Keratinocyte (primary cell): Measurements from ENCODE around the gene PRL. TPM values are rescaled to one million over a fixed set of nuclear protein-coding genes. Genes with fewer than 3 reads are reported as not detected.

ENCODE experiments used
- DNase-seq: peaks from one replicate; pipeline ENCODE4 v3.0.0-alpha.2; 2011; ENCODE audit warnings: low read depth, missing footprints, low spot score
- FAIRE-seq: peaks from 2 replicates; lab custom pipeline; 2011; peaks lifted over from hg19 to GRCh38; lab: Jason Lieb, UNC
- H2AFZ ChIP-seq: 2 replicates; pipeline ENCODE4 v1.6.0; 2012; ENCODE audit warnings: low read length, control low read depth, inconsistent platforms; ENCODE audit not compliant: control insufficient read depth
- H3K27ac ChIP-seq: 2 replicates; pipeline ENCODE4 v1.5.1; 2011; ENCODE audit warnings: low read length; ENCODE audit not compliant: control insufficient read depth, insufficient read depth
- H3K27me3 ChIP-seq: 3 replicates; pipeline ENCODE4 v1.6.0; 2011; ENCODE audit warnings: low read length; ENCODE audit not compliant: control insufficient read depth, insufficient read depth; ENCODE audit errors: extremely low read depth
- H3K36me3 ChIP-seq, 2 experiments: 2 replicates in 1 of 2; 3 replicates in 1 of 2; pipeline ENCODE4 v1.5.1; 2011; ENCODE audit warnings: low read length in 2 of 2, mild to moderate bottlenecking in 1 of 2; ENCODE audit not compliant: control insufficient read depth in 2 of 2, insufficient read depth in 2 of 2; ENCODE audit errors: extremely low read depth in 1 of 2
- H3K4me1 ChIP-seq: 3 replicates; pipeline ENCODE4 v1.5.1; 2011; ENCODE audit warnings: low read length; ENCODE audit not compliant: control insufficient read depth, insufficient read depth; ENCODE audit errors: extremely low read depth
- H3K4me2 ChIP-seq: 3 replicates; pipeline ENCODE4 v1.6.0; 2011; ENCODE audit warnings: low read depth, low read length; ENCODE audit not compliant: control insufficient read depth, insufficient read depth; ENCODE audit errors: extremely low read depth
- H3K4me3 ChIP-seq, 3 experiments: fragments of 200-600 bp in 1 of 3; sonication (generic) in 1 of 3; 2 replicates in 2 of 3; 3 replicates in 1 of 3; pipeline ENCODE4 v1.5.1; 2011 to 2016; ENCODE audit warnings: low read length in 3 of 3, mild to moderate bottlenecking in 3 of 3, control low read depth in 2 of 3, inconsistent platforms in 1 of 3, low read depth in 1 of 3, mixed read lengths in 1 of 3, mixed run types in 1 of 3, moderate library complexity in 1 of 3; ENCODE audit not compliant: control insufficient read depth in 2 of 3, insufficient read depth in 2 of 3; ENCODE audit errors: extremely low read depth in 1 of 3
- H3K79me2 ChIP-seq: 2 replicates; pipeline ENCODE4 v1.6.0; 2012; ENCODE audit warnings: low read length; ENCODE audit not compliant: control insufficient read depth, insufficient read depth
- H3K9ac ChIP-seq: 3 replicates; pipeline ENCODE4 v1.6.0; 2011; ENCODE audit warnings: low read length; ENCODE audit not compliant: control insufficient read depth, insufficient read depth; ENCODE audit errors: extremely low read depth
- H3K9me1 ChIP-seq: 3 replicates; pipeline ENCODE4 v1.6.0; 2011; ENCODE audit warnings: low read length; ENCODE audit not compliant: control insufficient read depth, insufficient read depth; ENCODE audit errors: extremely low read depth
- H3K9me3 ChIP-seq: 2 replicates; pipeline ENCODE4 v1.5.1; 2012; ENCODE audit warnings: low read depth, low read length; ENCODE audit not compliant: control insufficient read depth
- H4K20me1 ChIP-seq: 3 replicates; pipeline ENCODE4 v1.6.0; 2011; ENCODE audit warnings: low read length; ENCODE audit not compliant: control insufficient read depth, insufficient read depth; ENCODE audit errors: extremely low read depth
- CTCF ChIP-seq, 3 experiments: IDR thresholded peaks in 1 of 3; conservative IDR thresholded peaks in 1 of 3; optimal IDR thresholded peaks in 1 of 3; 2 replicates in 2 of 3; 3 replicates in 1 of 3; pipeline versions ENCODE3 to v1.5.1; 2011; ENCODE audit warnings: low read length in 3 of 3, mild to moderate bottlenecking in 3 of 3, moderate library complexity in 2 of 3, control low read depth in 1 of 3, inconsistent platforms in 1 of 3; ENCODE audit not compliant: insufficient read depth in 2 of 3; ENCODE audit errors: extremely low read depth in 1 of 3
- EZH2 ChIP-seq: IDR thresholded peaks from one replicate; pipeline ENCODE4 v1.6.1; 2012; ENCODE audit warnings: inconsistent platforms, mild to moderate bottlenecking, low read length, moderate library complexity
- dilution Hi-C: fragments of 300-500 bp; cut with MboI; formaldehyde crosslinking; loops from one replicate; pipeline ENCODE4 v1.7.0; 2020; ENCODE audit warnings: low sequenced_read_pairs; ENCODE audit not compliant: extremely low pct_ligation_motif_present
- polyA minus RNA-seq, 3 experiments: library from RNA; depleted of rRNA, polyadenylated mRNA; stranded (reverse); fragments of >200 nt; gene quantifications; 1 replicate in 1 of 3; 2 replicates in 1 of 3; 3 replicates in 1 of 3; pipeline ENCODE4 v1.2.3, GENCODE V29; 2011
- polyA plus RNA-seq, 5 experiments: library from polyadenylated mRNA; depleted of rRNA in 3 of 5; stranded (reverse) in 3 of 5; stranded (forward) in 1 of 5; unstranded in 1 of 5; fragments of >200 nt; gene quantifications; 1 replicate in 1 of 5; 2 replicates in 3 of 5; 3 replicates in 1 of 5; pipeline versions ENCODE4 v1.2.1 to v1.2.3, GENCODE V29; 2011 to 2012; ENCODE audit warnings: missing spikeins in 2 of 5, low read depth in 1 of 5, low replicate concordance in 1 of 5

The PRL gene
- polyA plus RNA-seq (not detected in 3 replicates), polyA minus RNA-seq (not detected in 3 replicates)
- polyA plus RNA-seq (2011; ENCODE audit: low read depth): not detected
- not detected in 2 replicates for polyA plus RNA-seq (2011; cell fraction: cytosol; rRNA removed)
- not detected in 2 replicates for polyA plus RNA-seq (2011; cell fraction: nucleus; rRNA removed)
- polyA plus RNA-seq (2012; ENCODE audit: low replicate concordance): not detected in 2 replicates
- not detected for polyA minus RNA-seq (2011; cell fraction: cytosol; rRNA and poly(A)+ RNA removed)
- not detected in 2 replicates for polyA minus RNA-seq (2011; cell fraction: nucleus; rRNA and poly(A)+ RNA removed)

DNA sequence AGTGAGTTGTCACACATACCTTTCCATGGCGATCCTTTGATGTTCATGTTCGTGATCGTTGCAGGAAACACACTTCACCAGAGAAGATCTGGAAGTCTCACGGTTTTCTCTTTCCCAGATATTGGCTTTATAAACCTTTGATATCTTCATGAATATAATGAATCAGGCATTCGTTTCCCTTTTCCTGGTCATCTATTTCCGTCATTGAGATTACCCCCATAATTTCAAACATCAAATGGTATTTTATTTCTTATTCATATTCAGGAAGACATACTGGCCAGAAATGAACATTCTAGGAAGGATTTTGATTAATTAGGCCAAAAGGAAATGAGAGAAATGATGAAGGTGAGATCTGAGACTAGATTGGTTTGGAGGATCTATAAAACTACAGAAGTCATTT lies at the start of gene PRL:
Gene PRL, minus strand, starts transcription at position 101 of the 400 bp plus-strand sequence. Its CDS starts 54 bp downstream, at position 47.
- DNase-seq (no peak), FAIRE-seq (no peak)
- Histone ChIP-seq H3K9ac (no peak within 1 kb of the TSS), H3K9me1 (no peaks in the 10 kb centered on the region), H3K27me3 (no peaks in the 10 kb centered on the region), H3K79me2 (no peaks in the 10 kb centered on the region), H3K4me1 (no peaks in the 10 kb centered on the region), H3K4me3 (no peak within 1 kb of the TSS), H3K36me3 (no peaks in the 10 kb centered on the region), H4K20me1 (no peaks in the 10 kb centered on the region), H3K4me2 (no peak within 1 kb of the TSS), H2AFZ (no peak within 1 kb of the TSS), H3K27ac (no peak within 1 kb of the TSS), H3K9me3 (no peaks in the 10 kb centered on the region)
- no peak for TF ChIP-seq EZH2
- TF ChIP-seq CTCF (optimal IDR thresholded peaks at IDR 0.05 in 1 of 3, IDR thresholded peaks at IDR 0.05 in 1 of 3, conservative IDR thresholded peaks at IDR 0.05 in 1 of 3; ENCODE audit: extremely low read depth in 1 of 3, insufficient read depth in 2 of 3, low read length in 3 of 3): no peak
- dilution Hi-C loops: no loop called here

DNA sequence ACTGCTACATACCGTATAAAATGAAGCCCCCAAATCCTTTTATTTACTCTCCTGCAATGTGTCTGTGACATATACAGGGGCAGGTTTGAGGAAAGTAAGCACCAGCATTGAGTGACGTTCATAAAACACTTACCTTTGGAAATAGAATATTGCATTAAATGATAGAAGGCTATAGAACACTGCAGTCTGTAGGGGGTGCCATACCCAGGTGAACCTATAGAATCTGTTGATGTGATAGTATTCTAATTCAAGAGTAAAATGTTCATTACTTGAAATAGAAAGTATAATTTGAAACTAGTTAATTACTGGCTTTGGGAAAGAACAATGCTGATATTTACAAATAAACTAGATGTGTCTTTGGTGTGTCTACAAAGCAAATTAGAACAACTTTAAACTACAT lies 47.0 kb upstream of the PRL start:
- Histone ChIP-seq H3K27me3 (no peaks in the 10 kb centered on the region), H3K9ac (no peak overlapping the region), H2AFZ (no peak overlapping the region), H3K4me2 (no peak overlapping the region), H3K36me3 (no peaks in the 10 kb centered on the region), H4K20me1 (no peaks in the 10 kb centered on the region), H3K4me1 (no peaks in the 10 kb centered on the region), H3K79me2 (no peaks in the 10 kb centered on the region), H3K9me3 (no peaks in the 10 kb centered on the region), H3K4me3 (no peak overlapping the region), H3K27ac (no peak overlapping the region), H3K9me1 (no peaks in the 10 kb centered on the region)
- no peak for DNase-seq
- TF ChIP-seq EZH2 (no peak), CTCF (optimal IDR thresholded peaks at IDR 0.05 in 1 of 3, IDR thresholded peaks at IDR 0.05 in 1 of 3, conservative IDR thresholded peaks at IDR 0.05 in 1 of 3; ENCODE audit: extremely low read depth in 1 of 3, insufficient read depth in 2 of 3, low read length in 3 of 3) (peak in 2 of 3 experiments; percentile 29 to 48)
- no peak for FAIRE-seq
- dilution Hi-C loops: no loop called here
